ENCODE measurements around the gene DAB2. TPM values are rescaled to one million over a fixed set of nuclear protein-coding genes. Genes with fewer than 3 reads are reported as not detected.

The DAB2 gene
- total and polyA plus RNA-seq, 4 donors, result 10.0 to 25.6 (median 16.1) TPM

- no peak for TF ChIP-seq CTCF (IDR thresholded peaks at IDR 0.05; ENCODE audit: low read depth, low read length, missing input control)
- TF ChIP-seq NR2F2 (IDR thresholded peaks at IDR 0.05), result no peak
- TF ChIP-seq JUND (IDR thresholded peaks at IDR 0.05), result no peak
Observed at GRCh38 chr5:39360471-39361111, 64.2 kb downstream of the DAB2 start (continued).

GRCh38 chr5:39356263-39356662, 68.5 kb downstream of the DAB2 start:
- Histone ChIP-seq H3K9me3 (ENCODE audit: control insufficient read depth in 4 of 4, low read length in 3 of 4) (no peaks in the 10 kb centered on the region), H3K36me3 (ENCODE audit: control insufficient read depth in 4 of 4, insufficient read depth in 3 of 4, low read depth in 1 of 4, low read length in 3 of 4) (peaks cover 1 to 25% (median 10%) of the 10 kb centered on the region in 4 donors), H3K4me3 (ENCODE audit: low read depth in 1 of 3, low read length in 3 of 3) (no peak overlapping the region), H3K4me1 (ENCODE audit: control insufficient read depth in 4 of 4, insufficient read depth in 4 of 4, low read length in 3 of 4) (peaks cover 12 to 57% (median 27%) of the 10 kb centered on the region in 4 donors), H3K27me3 (ENCODE audit: control insufficient read depth in 4 of 4, insufficient read depth in 4 of 4, low read length in 3 of 4) (no peaks in the 10 kb centered on the region), H3K27ac (ENCODE audit: low read depth in 1 of 2, low read length in 2 of 2) (no peak overlapping the region), H3K9ac (ENCODE audit: low read depth in 1 of 2, low read length in 2 of 2) (no peak overlapping the region)
- DNase-seq (ENCODE audit: low spot score), result no peak
- TF ChIP-seq FOXA1 (IDR thresholded peaks at IDR 0.05), result no peak
- no peak for TF ChIP-seq ATF3 (IDR thresholded peaks at IDR 0.05)
- no peak for TF ChIP-seq SP1 (IDR thresholded peaks at IDR 0.05)
- TF ChIP-seq EGR1 (IDR thresholded peaks at IDR 0.05; ENCODE audit: low read depth in 2 of 2), result no peak
- 97% methylated on average over 3 of the region's 3 CpGs for WGBS

GRCh38 chr5:39355324-39355723, 69.5 kb downstream of the DAB2 start:
- no peak for TF ChIP-seq CTCF (IDR thresholded peaks at IDR 0.05; ENCODE audit: low read depth, low read length, missing input control)
- TF ChIP-seq MAX (IDR thresholded peaks at IDR 0.05), result no peak
- TF ChIP-seq FOXA2 (IDR thresholded peaks at IDR 0.05), result no peak
- no peak for TF ChIP-seq RAD21 (IDR thresholded peaks at IDR 0.05)
- no peak for TF ChIP-seq ZBTB33 (IDR thresholded peaks at IDR 0.05)
- TF ChIP-seq REST (IDR thresholded peaks at IDR 0.05), result no peak
- TF ChIP-seq ATF3 (IDR thresholded peaks at IDR 0.05), result no peak
- TF ChIP-seq TAF1 (conservative IDR thresholded peaks at IDR 0.05), result no peak
- TF ChIP-seq RXRA (IDR thresholded peaks at IDR 0.05), result no peak
- TF ChIP-seq NR2F2 (IDR thresholded peaks at IDR 0.05), result no peak
- no peak for TF ChIP-seq FOXA1 (IDR thresholded peaks at IDR 0.05)
- TF ChIP-seq GABPA (IDR thresholded peaks at IDR 0.05 in 1 of 2, conservative IDR thresholded peaks at IDR 0.05 in 1 of 2), result no peak
- no peak for TF ChIP-seq YY1 (IDR thresholded peaks at IDR 0.05)
- TF ChIP-seq SP1 (IDR thresholded peaks at IDR 0.05), result no peak
- TF ChIP-seq HNF4A (conservative IDR thresholded peaks at IDR 0.05), result no peak
- Histone ChIP-seq H3K4me1 (ENCODE audit: control insufficient read depth in 4 of 4, insufficient read depth in 4 of 4, low read length in 3 of 4) (peaks cover 12 to 55% (median 27%) of the 10 kb centered on the region in 4 donors), H3K27ac (ENCODE audit: low read depth in 1 of 2, low read length in 2 of 2) (no peak overlapping the region), H3K9ac (ENCODE audit: low read depth in 1 of 2, low read length in 2 of 2) (no peak overlapping the region), H3K27me3 (ENCODE audit: control insufficient read depth in 4 of 4, insufficient read depth in 4 of 4, low read length in 3 of 4) (no peaks in the 10 kb centered on the region), H3K9me3 (ENCODE audit: control insufficient read depth in 4 of 4, low read length in 3 of 4) (no peaks in the 10 kb centered on the region), H3K36me3 (ENCODE audit: control insufficient read depth in 4 of 4, insufficient read depth in 3 of 4, low read depth in 1 of 4, low read length in 3 of 4) (peaks cover 1 to 25% (median 11%) of the 10 kb centered on the region in 4 donors), H3K4me3 (ENCODE audit: low read depth in 1 of 3, low read length in 3 of 3) (no peak overlapping the region)
- WGBS, result 50% methylated on average over 3 of the region's 3 CpGs
- DNase-seq (ENCODE audit: low spot score), result no peak

All from liver (tissue), 9 donors.